HG03432 (cell line): ENCODE data around the gene OPN4.

Experiments used
- ATAC-seq: cut with Tn5 transposase; IDR thresholded peaks from one replicate; pipeline ENCODE4 v1.9.1; 2021; ENCODE audit warnings: mild to moderate bottlenecking, moderate library complexity; ENCODE audit not compliant: unreplicated experiment

Gene OPN4

DNA sequence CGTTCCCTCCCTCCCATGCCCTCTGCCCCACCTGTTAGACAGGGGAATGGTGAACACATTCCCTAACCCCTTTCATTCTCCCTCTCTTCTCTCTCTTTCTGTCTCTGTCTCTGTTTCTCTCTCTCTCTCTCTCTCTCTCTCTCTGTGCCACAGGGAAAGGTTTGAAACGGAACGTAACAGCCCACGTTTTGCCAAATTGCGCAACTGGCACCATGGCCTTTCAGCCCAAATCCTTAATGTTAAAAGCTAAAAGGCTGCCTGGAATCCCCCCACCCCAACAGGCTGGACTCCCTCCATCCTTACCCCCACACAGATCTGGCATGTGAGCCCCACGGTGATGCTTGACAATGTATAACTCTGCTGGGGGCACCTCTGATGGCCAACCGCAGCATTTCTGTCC lies 44.8 kb downstream of the OPN4 start:
- ATAC-seq, result no peak

DNA sequence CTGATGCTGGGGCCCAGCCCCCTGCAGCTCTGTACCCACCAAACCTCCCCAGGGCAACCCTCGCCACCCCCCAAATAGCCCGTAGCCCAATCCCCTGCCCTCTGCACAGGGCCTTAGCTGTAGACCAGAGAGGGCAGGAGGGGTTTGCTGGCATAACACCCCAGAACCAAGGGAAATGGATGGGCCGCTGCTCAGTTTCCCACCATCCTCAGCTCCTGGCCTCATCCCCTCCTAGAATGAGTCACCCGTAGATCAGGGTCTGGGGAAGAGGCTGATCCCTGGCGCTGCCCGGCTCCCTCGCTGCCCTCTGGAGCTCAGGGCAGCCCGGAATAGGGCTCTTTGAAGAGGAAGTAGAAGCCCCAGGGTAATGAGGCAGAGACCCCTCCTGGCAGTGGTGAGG lies 45.2 kb downstream of the OPN4 start:
- no peak for ATAC-seq

DNA sequence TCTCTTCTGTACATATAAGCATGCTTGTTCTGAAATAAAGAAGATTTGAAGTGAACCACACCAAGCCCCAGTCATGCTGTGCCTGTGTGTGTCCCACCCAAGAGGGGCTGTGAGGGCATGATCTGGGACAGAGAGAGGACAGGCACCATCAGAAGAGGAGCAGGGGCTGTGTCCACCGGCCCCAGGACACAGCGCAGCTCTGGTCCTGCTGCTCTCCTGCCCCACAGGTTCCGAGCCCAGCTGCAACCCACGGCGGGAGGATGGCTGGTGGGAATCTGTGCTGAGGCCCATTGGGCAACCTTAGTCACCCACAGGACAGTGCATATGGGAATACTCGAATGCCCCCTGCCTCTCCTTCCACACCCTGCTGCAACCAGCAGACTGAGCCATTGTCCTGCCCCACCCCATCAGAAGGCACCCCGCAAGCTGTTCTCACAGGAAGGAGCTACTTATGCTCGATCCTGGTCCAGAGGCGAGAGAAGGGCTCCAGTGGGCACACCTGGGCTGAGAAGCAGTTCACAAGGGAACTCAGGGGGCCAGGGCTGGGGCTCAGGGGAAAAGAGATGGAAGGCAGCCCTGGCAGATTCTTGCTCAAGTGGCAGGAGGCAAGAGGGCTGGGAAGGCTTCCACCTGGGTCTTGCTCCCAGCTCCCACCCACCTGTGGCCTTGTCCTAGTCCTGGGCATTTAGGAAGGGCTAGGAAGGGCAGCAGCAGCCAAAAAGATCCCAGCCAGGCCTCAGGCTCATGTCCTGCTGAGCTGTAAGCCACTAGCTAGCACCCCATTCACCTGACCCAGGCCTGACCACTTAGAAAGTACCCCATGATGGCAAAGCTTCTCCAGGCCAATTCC lies 45.9 kb downstream of the OPN4 start:
- no peak for ATAC-seq

DNA sequence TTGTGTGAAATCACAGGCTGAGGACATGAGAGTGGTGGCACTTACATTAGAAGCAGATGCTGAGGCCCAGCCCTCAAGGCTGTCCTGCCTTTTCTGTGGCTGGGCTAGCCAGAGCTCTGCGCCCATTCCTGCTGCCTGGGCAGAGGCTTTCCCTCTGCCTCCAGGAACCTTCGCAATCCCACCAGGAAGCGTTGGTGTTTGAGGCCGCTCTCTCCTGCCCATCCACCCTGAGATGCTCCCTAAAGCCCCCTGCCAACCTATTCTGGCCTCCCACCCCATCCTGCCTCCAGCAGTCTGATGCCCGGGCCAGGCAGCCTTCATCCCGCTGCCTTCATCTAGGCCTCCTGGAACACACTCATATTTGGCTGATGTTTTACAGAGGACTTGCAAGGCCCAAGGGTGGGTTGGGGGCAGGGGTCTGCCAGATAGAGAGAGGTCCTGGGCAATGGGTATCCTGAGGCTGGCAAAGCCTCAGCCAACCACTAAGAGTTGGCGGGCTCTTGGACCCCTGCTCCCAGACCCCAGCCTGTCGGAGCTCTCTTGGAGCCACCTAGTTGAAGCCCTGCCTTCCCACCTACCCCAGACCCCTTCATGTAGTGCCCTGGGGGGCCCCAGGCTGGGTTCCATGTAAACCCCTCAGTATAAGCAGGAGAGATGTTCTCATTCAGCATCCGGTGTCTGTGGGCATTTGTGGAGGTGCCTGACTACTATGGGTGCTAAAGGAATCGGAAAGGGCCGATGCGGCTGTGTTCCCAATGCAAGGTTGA lies 46.7 kb downstream of the OPN4 start:
- no peak for ATAC-seq

DNA sequence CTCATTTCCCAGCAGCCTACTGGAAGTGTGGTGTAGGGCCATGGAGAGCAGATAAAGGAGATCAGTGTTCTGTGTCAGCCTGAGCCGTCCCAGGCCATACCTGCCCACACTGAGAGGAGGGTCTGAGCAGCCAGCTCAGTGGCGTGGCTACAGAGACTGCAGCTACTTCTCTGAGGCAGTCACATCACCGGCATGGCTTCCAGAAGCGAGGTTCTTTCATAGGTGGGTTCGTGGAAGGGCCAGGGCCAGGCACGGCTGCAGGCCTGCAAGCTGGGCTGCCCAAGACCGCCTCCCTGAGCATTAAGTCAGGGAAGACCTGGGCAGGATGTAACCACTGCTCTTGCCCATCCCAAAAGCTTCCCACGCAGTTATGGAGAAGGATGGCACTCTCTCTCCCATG lies 48.8 kb downstream of the OPN4 start:
- ATAC-seq, result no peak

DNA sequence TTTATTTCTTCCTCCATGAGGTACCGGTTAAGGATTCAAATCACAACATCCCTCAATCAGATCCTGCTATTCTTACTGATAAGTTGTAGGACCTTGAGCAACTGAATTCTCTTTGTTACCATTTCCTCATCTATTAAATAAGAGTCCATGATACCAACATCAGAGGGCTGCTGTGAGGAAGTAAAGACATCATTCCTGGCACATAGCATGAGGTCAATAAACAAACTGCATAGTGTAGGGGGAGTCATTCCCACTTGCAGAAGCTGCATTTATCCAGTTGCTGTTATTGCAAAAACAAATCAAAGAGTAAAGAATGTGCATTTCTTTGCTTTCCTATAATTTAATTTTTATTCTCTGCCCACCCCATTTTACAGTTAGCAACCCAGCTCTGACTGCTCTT lies 50.8 kb downstream of the OPN4 start:
- ATAC-seq, result no peak

DNA sequence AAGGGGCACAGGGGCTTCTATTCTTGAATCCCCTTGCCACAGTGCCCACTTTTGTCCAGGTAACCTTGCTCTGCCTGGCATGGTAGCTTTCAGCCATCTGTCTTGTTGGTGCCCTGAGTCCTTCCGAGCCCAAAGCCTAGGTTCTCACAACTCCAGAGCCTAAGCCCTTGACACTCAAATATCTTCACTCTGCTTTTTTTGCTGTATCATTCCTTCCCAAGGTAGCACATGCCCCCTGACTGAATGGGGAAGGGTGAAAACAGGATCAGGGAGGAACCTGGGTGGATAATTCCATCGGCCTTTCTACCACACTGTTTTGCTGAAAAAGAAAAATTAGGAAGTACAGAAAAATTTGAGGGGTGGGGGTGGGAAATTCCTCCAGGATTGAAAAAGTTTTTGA lies 51.6 kb downstream of the OPN4 start:
- no peak for ATAC-seq

DNA sequence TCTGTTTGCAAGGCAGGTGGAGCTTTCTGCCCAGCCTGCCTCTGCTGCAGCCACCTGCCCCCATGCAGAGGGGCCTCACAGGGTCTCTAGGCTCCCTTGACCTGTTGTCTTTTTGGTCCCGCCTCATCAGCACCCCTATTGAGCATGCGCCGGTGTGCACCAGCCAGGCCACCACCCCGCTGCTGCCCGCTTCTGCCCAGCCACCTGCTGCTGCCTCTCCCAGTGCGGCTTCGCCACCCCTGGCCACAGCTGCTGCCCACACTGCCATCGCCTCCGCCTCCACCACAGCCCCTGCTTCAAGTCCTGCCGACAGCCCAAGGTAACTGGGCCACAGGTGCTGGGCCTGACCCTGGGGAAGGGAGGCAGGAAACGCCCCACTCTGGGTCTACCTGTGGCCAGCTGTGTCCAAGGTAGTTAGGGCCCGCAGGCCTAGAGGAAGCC lies 52.1 kb downstream of the OPN4 start:
- no peak for ATAC-seq

DNA sequence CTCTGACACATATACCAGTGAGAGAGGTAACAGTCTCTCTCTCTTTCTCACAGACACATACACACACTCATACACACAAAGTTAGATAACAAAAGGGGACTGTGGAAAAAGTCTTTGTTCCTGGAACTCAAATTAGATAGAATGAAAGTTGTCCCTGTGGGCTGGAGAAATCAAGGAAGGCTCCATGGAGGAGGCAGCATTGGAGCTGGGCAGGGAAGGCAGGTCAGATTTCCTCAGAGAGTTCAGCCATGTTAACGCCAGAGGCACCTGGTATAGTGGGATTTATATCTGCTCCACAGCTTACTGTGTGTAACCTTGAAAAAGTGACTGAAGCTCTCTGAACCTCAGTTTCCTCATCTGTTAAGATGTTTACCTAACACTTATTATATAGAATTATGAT lies 52.6 kb downstream of the OPN4 start:
- ATAC-seq, result no peak

DNA sequence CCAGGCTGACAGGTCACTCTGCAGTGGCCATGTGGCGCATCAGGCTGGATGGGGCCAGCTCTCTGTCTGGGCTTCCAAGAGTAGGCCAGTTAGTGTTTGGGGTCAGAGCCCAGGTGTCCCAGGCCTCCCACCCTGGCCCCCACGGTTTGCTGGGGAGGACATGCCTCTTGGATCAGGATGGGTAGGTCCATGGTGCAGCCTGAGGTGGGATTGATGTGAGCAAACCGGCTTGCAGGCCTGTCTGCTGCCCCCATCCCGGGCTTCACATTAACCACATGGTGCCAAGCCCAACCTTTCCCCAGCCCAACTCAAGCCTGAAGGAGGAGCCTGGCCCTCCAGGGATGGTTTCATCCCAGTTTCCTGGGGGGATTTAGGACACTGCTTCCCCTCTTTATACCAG lies 53.2 kb downstream of the OPN4 start:
- ATAC-seq, result no peak

DNA sequence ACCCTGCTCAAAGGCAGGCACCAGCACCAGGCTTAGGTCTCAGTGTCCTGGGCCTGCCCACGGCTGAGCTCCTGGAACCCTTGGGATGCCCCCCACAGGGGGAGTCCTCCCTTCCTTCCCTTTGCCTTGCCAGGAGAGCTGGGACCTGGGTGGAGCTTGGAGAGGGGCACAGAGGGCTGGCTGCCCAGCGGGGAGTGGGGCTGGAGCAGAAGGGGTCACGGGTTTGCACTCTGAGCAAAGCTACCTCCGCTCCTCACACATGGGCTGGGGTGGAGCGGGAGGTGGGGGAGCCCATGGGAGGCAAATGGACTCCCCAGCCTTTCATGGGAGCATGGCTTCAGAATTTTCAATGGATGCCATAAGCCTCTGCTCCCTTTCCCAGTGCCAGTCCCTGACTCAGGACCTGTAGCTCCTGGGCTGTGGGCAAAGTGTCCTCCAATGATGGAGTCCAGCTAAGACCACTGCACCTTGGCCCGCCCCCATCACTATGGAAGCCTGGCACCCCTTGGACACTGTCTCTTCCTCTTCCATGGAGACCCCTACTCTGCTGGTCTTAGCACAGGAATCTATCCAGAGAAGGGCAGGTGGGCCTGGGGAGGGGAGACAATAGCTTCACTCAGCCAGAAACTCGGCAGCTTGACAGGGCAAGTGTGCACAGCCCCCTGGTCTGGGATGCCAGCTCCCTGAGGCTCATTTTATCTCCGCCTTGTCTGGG lies 53.9 kb downstream of the OPN4 start:
- ATAC-seq, result no peak

DNA sequence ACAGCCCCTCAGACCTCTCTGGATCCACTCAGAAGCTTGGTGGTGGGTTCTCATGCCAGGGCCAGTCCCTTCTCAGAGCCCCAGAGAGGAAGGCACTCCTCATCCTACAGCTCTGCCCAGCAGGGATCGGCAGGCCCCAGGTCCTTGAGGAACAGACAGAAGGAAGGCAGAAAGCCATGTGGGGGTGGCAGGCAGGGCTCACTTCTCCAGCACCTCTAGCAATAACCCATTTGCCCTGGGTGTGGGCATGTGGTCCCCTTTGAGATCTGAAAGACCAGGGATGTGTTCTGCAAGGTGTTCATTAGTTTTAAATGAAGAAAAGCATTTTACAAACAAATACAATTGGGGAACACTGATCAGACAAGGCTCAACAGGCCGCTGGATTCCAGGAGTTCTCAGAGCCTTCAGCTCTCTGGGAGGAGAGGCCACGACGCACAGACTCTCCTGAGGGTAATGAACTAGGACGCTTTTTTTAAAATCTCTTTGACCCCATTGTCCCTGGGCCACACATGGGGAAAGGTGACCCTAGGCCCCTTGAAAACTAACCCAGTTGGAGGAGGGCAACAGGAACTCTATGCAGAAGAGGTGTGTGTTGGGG lies 54.5 kb downstream of the OPN4 start:
- no peak for ATAC-seq

DNA sequence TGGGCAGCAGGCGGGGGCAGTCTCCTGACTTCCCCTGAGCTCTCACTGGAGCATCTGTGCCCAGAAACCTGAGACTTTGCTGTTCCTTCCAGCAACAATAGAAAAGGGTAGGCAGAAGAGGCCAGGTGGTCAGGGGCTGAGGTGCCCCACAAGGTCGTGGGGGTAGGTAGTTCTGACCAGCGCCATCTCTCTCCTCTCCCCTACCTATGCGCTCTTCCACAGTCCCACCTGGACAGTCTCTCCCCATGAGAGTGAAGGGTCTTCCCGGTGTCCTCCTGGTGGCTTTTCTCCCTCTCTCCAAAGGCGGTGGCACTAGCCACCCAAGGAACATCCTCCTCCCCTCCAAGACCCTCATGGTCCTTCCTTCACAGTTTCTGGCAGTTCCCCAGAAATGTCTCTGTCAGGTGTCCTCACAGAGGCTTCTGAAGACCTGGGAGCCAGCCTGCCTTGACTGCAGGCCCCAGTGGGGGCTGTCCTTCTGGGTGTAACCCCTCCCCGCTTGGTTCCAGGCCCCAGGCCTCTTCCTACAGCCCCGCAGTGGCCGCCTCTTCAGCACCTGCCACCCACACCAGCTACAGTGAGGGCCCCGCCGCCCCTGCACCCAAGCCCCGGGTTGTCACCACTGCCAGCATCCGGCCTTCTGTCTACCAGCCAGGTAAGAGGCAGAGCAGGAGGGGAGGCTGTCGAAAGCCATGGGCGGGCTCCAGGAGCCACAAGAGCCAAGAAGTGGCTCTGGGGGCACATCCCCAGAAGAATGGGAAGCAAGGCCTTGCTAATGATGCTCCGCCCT lies 55.2 kb downstream of the OPN4 start:
- ATAC-seq, result no peak

DNA sequence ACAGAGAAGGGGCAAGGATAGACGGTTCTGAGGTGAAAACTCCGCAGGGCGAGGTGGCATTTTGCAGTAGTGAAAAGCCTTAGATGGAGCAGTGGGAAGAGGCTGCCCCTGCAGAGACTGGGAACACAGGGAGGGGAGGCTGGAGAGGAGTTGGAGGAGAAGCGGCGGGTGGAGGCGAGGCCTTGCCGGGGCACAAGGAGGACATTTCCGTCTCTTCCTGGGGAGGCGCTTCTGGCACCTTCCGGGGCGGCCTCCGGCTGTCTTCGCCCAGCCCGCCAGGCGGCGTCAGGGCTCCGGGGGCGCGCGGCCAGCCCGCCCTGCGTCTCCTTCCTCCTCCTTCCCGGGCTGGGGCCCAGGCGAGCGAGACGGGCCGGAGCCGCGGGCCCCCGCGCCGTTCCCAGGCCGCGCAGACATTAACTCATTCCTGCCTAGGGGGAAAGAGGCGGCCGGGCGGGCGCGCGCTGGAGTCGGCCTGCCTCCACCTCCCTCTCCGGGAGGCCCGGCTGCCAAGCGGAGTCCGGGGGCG lies 56.7 kb downstream of the OPN4 start:
- peak; percentile 93 for ATAC-seq

DNA sequence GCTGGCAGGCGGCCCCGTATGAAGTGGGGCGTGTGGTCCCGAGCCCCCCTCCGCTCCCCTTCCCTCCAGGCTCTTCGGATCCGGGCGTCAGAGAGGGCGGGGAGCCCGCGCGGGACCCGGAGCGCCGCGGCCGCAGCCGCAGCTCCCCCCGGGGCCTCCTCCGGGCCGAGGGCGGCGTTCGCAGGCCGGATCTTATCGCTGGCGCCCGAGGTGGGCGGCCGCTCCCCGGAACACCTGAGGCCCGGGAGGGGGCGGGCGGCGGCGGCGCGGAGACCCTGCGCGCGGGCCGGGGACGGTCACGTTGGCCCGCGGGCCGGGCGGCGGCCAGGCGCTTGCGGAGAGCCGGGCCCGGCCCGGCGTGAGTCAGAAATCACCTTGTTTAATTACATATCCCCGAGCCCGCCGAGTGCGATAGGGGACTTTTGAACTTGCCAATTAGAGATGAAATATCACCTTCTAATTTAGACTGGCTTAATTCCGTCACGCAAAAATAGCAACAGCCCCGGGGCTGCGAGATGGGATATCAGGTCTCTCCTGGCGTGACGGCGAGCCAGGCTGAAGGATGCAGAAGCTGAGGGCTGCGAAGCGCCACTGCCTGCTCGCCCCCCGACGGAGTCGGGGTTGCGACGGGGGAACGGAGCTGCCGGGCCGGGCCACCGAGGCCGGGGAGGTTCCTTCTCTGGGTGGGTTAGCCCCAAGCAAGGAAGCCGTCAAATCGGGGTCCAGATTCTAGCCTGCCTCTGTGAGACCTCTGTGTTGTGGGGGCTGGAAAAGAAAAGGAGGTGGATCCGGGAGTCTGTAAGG lies 57.4 kb downstream of the OPN4 start:
- peak; percentile 53 for ATAC-seq

DNA sequence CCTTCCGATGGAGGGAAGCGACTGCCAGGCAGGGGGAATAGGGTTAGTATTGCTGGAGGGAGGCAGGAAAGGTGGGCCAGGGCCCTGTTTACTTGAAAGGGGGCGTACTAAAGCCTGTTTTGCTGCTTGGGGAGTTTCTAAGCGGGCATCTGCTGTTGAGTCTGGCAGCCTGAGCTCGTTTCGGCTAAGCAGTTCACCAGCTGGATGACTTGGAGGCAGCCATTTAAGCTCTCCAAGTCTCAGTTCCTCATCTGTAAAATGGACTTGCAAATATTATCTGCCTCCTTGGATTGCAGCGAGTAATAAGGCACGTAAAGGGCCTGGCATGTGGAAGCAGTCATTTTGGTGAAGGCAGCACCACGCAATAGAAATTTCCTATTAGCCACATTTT lies 58.0 kb downstream of the OPN4 start:
- peak; percentile 13 for ATAC-seq

DNA sequence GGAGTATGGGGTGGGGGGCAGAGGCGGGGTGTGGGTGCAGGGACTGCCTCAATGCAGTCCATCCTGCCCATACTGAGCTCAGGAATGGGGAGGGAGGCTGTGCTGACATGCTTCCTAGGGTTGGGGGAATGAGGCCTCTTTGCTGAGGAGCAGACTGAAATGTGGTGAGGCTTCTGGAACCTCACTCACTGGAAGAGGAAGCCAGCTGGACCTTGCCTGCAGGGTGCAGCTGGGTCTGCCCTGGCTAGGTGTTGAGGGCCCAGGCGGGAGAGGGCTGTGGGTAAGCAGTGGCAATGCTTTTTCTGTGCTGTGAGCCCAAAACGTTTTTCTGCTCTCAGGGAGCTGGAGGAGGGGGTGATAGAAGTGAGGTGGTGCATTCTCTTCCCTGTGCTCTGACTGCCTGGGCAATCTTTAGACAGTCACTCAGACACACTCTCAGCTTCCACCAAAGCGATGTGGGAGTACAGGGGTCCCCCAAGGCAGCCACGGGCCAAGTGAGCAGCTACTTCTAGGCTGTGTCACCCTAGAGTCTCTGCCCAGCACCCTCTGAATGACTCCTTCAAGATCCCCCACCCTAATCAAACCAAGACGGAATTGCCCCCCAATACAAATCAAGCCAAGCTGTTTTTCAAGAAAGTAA lies 60.9 kb downstream of the OPN4 start:
- no peak for ATAC-seq

DNA sequence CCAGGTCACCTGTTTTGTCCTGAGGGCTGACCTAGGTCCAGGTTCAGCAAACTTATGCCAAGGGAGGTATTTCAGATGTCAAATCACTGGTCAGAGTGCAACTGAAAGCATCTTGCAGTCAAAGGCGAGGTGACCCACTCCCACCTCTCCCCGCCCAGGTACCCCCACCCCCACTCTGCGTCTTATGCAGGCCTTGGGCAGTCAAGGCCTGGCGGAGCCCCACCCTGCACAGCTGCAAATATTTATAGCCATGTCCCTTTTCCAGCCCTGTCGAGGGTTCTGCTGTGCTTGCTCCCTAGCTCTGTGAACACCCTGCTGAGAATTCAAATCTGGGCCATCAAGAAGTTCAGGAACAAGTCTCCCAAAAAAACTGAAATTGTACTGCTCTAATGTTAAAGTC lies 61.5 kb downstream of the OPN4 start:
- no peak for ATAC-seq
